MV-4-11 (cell line): ENCODE data around the gene SFI1.
A peak's percentile ranks its signal among the peaks of the same experiment; 100 is the strongest.

Experiments used
- DNase-seq: peaks from one replicate; lab custom pipeline; 2025; lab: John Stamatoyannopoulos, UW

The SFI1 gene

GRCh38 chr22:31635638-31636306, 139.4 kb downstream of the SFI1 start:
- no peak for DNase-seq

- DNase-seq: peak; percentile 76
These were observed 141.1 kb downstream of the SFI1 start for GRCh38 chr22:31637447-31637890.

- DNase-seq: peak; percentile 94
These were observed 141.7 kb downstream of the SFI1 start for GRCh38 chr22:31637891-31638618.

GRCh38 chr22:31639436-31640039, 143.2 kb downstream of the SFI1 start:
- DNase-seq: peak; percentile 7

- DNase-seq: no peak
These were observed 150.1 kb downstream of the SFI1 start for GRCh38 chr22:31646186-31647019.

GRCh38 chr22:31647066-31647465, 150.7 kb downstream of the SFI1 start:
- DNase-seq: no peak

GRCh38 chr22:31647523-31648320, 151.4 kb downstream of the SFI1 start:
- no peak for DNase-seq

GRCh38 chr22:31650391-31650790, 154.1 kb downstream of the SFI1 start:
- peak; percentile 31 for DNase-seq

- no peak for DNase-seq
These were observed 155.3 kb downstream of the SFI1 start for GRCh38 chr22:31651664-31652063.

GRCh38 chr22:31652088-31652487, 155.8 kb downstream of the SFI1 start:
- no peak for DNase-seq

- DNase-seq: no peak
These were observed 156.8 kb downstream of the SFI1 start for GRCh38 chr22:31652911-31653684.

GRCh38 chr22:31653944-31654343, 157.6 kb downstream of the SFI1 start:
- DNase-seq: no peak

GRCh38 chr22:31654408-31654807, 158.1 kb downstream of the SFI1 start:
- no peak for DNase-seq

- DNase-seq: no peak
These were observed 162.9 kb downstream of the SFI1 start for GRCh38 chr22:31659246-31659645.

- peak; percentile 90 for DNase-seq
These were observed 164.6 kb downstream of the SFI1 start for GRCh38 chr22:31660860-31661341.

- DNase-seq: peak; percentile 95
These were observed 165.7 kb downstream of the SFI1 start, which contains the start of gene PISD for GRCh38 chr22:31661851-31662667. Gene PISD, minus strand, starts transcription at chr22:31662215. Its CDS starts 7 bp downstream, at chr22:31662208.

- no peak for DNase-seq
These were observed 166.3 kb downstream of the SFI1 start for GRCh38 chr22:31662668-31663037.
